Hepatocyte (in vitro differentiated cells): ENCODE results near the gene LRRC19.

Experiments used
- CTCF ChIP-seq: fragments of 200-600 bp; sonication (generic); IDR thresholded peaks from 2 replicates; pipeline ENCODE4 v1.5.1; 2016; ENCODE audit warnings: antibody characterized with exemption, mild to moderate bottlenecking; ENCODE audit not compliant: poor library complexity
- EZH2 ChIP-seq: fragments of 200-600 bp; sonication (generic); IDR thresholded peaks from 2 replicates; pipeline ENCODE4 v1.6.1; 2016; ENCODE audit warnings: antibody characterized with exemption, mild to moderate bottlenecking, borderline replicate concordance
- EZH2phosphoT487 ChIP-seq: fragments of 200-600 bp; sonication (generic); IDR thresholded peaks from one replicate; pipeline ENCODE4 v1.6.1; 2018; ENCODE audit warnings: antibody characterized with exemption, mild to moderate bottlenecking, low read depth, moderate library complexity; ENCODE audit not compliant: unreplicated experiment, severe bottlenecking

- TF ChIP-seq EZH2phosphoT487 (no peak), CTCF (no peak), EZH2 (no peak)
Observed at GRCh38 chr9:27029186-27029585, 23.7 kb upstream of the LRRC19 start.
